Mucosa of gallbladder (tissue), 1 donor: ENCODE data around the gene PDK2. TPM values are rescaled to one million over a fixed set of nuclear protein-coding genes. Genes with fewer than 3 reads are reported as not detected.

Experiments
- DNase-seq: peaks from one replicate; pipeline ENCODE4 v3.0.0-alpha.2; 2020; ENCODE audit warnings: low spot score
- total RNA-seq: library from RNA; stranded (reverse); gene quantifications from one replicate; pipeline ENCODE4 v1.2.1, GENCODE V29; 2021
- donor health status: DM: no; HTN: no; CAD: no.

Gene PDK2
- total RNA-seq, 1 donor from 2014 or later = 64.7 TPM

DNA sequence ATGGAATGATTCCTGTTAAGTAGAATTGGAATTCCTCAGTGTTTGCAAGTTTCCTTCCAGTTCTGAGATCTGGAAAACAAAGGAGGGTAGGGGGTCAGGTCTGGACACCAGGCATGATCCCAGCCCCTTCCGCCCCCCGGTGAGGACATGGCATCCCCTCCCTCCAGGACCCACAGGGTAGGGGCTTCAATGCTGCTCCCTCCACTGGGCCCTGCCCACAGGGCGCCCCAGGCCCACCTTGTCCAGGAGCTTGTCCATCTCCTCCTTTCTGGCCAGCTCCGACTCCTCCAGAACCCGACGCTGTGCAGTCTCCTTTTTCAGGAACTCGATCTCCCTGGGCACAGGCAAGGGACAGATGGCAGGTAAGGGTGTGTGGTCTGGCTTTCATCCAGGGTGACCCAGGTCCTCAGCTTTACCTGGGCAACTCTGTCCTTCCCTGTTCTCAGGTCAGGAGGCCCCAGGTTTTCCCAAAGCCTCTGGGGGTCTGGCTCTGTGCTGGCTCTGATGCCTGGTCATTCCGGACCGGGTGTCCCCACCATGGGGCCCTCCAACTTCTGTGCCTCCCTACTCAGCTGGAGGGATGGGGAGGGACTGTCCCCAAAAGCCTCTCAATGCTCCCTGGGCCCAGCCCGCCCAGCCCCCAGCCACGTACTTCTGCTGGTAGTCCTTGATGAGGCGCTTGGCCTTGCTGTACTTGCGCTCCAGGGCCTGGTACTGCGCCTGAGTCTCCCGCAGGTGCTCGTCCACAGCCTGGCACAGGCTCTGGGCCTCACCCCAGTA, 40.4 kb downstream of the PDK2 start:
- DNase-seq = no peak

DNA sequence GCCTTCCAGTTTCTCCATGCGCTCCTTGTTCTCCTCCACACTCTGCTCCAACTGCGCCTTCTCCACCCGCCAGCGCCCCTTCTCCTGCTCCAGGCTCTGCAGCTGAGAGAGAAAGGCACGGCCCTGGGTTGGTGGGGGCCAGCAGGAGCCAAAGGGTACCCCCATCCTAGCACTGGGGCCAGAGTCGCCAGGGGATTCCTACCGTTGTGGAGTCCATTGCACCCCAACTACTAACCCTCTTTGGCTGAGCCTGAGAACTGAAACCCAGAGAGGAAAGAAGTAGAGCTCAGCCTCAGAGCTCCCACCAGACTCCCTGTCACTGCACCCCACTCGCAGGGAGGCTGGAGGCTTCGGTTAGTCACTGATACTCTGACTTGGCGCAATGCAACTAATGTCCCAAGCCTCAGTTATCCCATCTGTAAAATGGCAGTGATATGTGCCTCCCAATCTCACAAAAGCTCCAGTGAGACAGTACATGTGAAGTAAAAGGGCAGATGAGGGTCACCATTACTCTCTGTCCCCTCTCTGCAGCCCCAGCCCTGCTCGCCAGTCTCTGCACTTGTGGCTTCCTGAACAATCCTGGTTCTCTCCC, 41.0 kb downstream of the PDK2 start:
- no peak for DNase-seq

DNA sequence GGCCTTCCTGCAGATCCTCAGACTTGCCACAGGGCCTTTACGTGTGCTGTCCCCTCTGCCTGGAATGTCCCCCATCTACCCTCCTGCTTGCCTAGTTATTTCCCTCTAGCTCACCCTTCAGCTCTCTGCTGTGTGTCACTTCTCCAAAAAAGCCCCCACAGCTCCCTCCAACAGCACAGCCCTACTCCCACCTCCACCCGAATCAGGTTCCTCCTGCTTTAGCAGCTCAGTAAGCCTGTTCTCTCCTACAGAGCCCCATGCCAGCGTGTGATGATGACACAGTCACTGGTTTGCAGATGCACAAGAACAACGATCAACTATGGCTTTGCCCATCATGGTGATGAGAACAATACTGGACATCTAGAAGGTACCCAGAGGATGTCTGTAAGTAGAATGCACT, 41.9 kb downstream of the PDK2 start:
- no peak for DNase-seq

DNA sequence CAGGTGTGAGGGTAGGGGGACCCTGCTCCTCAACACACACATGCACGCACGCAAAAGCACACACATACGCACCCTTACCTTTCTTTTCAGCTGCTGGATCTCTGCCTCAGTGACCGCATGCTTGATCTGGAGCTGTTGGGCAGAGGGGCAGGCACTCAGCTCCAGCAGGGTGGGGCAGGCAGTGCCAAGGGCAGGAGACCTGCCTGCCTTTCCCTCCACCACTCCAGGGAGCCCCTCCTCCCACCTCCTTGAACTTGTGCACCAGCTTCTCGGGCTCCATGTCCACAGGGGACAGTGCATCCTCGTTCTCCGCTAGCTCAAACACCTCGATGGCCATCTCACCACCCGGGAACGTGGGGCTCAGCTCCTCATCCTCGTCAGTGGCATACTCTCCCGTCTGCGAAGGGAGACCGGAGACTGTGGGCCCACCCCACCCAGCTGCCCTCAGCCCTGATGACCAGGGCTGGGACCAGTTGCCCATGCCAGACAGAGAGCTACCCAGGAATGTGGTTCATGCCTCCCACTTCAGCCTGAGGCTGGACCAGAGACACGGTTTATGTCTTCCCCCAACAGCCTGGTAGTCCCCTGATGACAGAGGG, 44.1 kb downstream of the PDK2 start:
- no peak for DNase-seq

DNA sequence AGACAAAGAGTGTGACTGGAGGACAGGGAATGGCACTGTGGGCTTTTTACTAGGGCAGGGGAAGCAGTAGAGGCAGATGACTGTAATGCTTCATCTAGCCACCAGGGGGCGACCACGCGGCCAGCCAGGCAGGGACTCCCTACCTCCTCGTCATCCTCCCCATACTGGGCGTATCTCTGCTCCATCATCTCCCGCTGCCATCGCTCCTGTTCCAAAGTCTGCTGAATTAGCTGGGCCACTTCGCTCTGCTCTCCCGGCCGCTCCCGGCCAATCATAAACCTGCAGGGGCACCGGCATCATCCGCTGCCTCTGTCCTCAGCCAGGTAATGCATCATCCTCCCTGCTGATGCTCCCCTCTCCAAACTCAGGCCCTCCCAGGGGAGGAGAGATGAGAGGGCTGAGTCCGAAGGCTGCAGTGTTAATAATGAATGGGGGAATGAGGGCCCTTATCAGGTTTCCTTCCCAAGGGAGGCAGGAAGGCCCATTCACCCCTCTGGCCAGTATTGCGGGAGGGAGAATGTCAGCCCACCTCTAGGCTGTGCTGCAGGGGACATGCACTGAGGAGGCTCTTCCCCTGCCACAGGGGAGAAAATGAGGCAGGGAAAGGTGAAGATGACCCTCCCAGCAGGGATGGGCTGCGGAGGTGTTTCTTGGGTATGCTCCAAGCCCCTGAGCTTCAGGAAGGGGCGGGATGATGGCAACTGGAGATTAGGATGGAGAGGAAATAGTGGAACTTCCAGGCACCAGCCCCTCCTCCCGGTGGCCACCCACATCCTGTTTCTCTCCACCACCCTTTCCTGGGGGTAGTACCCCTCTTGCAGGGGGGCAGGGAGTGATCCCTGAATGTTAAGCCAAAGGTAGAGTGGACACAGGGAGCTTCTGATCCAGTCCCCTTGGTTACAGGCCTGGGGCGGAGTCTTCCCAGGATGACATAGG, 45.1 kb downstream of the PDK2 start:
- DNase-seq = peak; percentile 82

DNA sequence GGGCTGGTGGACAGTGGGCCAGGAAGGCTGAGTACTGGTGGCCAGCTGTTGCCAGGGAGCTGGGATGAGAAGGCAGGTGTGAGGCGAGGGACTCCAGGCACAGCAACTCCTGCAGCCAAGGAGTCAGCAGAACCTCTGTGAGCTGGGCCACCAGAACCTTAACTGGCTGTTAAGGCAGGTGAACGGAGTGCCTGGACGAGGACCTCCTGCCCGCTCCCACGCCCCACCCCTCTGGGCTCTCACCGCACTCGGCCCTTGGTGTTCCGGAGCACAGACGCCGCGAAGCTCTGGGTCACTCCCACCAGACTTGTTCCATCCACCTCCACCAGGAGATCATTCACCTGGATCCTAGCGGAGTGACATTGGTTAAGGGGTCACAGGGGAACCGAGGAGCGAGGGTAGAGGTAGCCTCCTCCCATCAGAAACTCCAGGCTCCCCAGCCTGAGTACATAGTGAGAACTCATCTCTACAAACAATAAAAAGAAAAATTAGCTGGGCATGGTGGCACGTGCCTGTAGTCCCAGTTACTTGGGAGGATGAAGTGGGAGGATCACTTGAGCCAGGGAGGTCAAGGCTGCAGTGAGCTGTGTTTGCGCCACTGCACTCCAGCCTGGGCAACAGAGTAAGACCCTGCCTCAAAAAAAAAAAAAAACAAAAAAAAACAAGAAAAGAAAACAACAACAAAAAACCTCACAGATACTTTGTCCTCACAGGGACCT, 46.0 kb downstream of the PDK2 start:
- DNase-seq = no peak

DNA sequence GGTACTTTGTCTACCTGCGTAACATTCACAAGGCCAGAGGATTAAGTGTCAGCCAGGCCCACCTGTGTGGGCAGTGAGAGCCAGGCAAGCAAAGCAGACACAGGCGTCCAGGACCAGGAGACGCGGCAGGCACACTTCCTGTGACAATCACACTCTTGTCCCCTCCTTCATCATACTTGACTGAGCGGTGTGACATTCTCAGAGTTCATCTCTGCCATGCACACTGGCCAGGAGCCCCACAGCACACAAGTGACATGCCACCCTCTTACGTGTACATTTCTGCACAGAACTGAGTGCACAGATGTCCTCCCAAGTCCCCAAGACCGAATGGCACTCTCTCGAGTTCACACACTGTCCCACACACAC, 46.6 kb downstream of the PDK2 start:
- no peak for DNase-seq

DNA sequence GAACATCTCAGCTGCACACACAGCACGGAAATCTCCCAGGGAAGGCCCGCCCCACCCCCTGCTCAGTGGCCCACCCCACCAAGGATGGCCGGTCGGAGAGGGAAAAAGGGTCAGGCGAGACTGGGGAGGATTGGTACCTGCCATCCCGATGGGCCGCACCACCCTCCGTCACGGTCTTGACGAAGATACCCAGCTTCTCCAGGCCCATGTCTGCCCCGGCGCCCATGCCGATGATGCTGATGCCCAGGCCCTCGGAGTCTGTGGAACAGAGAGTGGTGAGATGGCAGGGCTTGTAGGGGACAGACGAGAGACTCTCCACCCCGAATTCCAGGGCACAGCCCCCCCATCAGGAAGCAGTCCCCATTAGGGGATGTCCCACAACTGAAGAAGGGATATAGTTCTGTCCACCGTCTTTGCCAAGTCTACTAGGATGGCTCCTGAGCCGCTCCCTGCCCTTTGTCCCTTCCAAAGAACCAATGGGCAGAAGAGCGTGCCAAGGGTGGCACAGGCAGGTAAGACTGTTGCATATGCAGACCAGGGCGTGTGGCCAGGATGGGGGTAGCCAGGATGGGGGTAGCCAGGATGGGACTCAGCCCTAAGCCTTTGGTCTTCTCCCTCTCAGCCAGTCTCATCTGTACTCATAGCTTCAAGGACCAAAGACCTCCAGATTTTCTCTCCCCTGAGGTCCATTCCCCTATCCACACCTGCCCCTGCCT, 48.5 kb downstream of the PDK2 start:
- no peak for DNase-seq

DNA sequence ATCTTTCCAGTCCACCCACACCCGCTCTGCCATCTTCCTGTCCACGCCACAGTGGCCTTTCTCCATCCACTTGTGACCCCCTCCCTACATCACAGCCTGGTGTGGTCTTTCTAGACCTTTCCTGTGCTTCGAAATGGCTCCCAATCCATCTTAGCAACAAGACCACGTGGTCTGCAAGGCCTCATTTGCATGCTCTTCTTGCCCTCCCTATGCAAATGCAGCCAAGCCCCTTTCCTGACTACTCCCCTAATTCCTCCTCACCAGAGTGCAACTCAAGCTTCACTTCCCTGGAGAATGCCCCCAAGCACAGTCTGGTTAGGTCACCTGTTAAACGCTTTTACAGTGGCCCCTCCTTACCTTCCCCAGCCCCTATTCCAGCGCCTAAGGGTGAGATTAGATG, 49.2 kb downstream of the PDK2 start:
- no peak for DNase-seq

DNA sequence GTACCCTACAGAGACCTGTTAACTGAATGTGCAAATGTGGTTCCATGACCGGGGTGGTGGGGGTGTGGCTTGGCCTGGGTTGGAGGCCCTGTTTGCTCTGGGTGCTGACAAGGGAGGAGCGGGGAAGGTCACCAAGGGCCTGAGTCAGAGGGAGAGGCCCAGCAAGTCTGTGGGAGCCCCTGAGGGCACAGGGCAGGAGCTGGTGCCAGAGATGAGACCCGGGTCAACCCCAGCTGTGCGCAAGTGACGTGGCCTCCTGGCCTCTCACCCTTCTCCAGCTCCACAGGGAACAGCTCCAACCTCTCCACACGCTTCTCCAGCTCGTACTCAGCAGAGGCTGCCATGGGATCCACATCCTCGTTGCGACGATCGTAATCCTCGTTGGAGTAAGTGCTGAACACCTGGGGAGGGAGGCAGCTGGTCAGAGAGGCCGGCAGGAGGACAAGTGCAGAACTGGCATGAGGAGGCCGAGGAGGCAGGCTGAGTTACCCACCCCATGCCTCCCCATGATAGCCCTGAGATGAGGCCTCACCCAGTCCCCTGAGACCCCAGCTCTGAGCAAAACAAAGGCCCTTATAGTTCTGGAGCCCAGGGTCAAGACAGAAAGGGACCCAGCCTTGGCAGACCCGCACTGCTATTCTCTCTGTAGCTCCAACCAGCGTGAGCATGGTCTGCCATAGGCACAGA, 49.8 kb downstream of the PDK2 start:
- no peak for DNase-seq

DNA sequence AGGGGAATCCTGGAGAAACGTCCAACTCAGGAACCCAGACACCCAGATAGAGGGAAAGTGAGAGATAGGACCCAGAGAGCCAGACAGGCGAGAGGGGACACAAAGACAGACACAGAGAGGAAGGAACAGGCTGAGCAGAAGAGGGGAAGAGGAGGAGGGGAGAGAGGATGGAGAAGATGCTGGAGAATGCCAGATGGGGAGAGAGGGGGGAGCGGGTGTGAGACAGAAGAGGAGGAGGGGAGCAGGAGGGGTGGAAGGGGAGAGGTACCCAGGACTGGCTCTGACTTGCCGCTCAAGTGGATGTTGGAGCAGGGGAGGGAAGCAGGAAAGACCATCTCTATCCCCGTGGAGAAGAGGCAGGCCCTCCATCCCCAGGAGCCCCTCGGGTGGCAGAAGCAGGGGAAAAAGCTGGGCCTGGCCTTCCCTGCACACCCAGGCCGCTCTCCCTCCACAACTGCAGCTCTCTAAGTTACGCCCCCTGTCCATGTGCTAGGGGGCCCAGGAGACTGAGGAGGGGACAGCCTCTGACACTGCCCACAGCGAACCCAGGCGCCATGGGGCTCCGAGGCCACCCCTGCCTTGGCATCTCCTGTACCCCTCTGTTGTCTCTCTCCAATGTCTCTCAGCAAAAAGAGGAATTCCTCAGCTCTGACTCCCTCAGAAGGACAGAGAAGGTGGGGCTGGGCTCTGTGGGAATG, 50.5 kb downstream of the PDK2 start:
- no peak for DNase-seq

DNA sequence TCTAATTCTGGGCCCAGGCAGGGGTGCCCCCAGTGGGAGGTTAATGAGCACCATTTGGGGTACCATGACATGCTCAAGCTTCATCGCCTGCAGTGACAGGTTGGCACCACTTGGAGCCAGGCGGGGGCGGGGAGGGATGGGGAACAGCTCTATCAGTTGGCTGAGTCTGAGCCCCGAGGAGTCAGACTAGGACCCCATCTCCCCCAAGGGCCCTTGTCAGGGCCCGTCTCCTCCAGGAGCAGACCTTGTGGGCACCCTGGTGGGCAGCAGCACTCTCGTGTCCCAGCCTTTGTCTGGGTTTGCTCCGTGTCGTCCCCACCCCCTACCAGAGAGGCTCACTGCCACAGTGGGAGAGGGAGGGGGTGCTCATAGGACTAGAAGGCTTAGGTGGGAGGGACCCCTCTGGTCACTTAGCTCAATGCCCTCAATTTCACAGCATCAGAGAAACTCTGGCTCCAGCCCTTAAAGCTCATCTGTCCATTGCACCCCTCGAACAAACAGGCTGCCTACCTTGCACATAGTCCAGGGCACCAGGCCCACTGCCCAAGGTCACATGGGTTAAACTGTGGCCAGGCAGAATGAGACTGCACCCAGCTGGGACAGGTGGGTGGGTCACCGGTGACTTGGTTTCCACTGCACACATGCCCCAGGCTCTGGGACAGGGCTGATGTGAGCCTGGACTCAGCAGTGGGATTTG, 51.2 kb downstream of the PDK2 start:
- no peak for DNase-seq

DNA sequence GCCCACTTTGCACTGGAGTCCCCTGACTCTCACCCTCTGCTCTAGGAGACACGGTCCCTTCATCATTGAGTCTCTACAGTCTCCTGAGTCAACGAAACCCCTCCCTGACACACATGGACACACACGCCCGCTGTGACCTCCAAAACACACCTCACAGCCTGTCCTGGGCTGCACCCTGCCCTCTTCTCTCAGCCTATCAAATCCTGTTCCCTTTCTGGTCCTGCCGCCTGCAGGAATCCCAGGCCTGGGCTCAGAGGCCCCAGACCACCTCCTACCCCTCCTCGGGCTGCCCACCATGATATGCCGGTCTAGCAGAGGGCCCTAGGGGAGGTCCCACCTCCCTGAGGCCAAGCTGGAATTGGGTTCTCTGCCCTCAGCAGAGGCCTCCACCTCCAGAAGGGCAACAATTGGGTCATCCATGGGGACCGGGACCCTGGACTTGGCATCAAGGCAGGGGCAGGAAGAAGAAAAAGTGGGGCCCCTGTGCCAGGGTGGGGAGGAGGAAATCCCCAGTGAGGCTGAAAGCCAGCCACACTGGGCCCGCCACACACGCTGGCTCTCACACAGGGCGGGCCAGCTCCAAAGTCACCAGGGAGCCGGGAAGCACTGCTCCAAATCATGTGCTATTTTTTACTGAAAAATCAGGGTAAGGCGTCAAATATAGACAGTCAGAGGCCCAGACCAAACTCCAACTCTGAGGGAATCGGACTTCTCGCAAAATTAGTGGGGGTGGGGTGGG, 51.9 kb downstream of the PDK2 start:
- DNase-seq = no peak

DNA sequence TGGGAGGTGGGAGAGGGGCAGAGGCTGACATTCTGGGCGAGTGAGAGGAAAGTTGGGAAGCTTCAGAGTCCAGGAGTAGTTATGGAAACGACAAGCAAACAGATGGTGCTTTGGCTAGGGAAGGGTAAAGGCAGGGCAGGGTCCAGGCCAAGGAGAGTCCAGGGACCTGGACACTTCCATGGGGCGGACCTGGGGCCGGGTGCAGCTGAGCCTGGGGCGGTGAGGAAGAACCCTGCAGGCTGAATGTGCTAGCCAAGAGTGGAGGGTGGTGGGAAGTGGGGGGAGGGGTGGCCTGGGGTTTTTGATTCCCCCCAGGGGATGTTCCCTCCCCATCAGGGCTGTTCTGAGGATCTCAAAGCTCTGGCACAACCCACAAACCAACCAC, 52.7 kb downstream of the PDK2 start:
- no peak for DNase-seq

DNA sequence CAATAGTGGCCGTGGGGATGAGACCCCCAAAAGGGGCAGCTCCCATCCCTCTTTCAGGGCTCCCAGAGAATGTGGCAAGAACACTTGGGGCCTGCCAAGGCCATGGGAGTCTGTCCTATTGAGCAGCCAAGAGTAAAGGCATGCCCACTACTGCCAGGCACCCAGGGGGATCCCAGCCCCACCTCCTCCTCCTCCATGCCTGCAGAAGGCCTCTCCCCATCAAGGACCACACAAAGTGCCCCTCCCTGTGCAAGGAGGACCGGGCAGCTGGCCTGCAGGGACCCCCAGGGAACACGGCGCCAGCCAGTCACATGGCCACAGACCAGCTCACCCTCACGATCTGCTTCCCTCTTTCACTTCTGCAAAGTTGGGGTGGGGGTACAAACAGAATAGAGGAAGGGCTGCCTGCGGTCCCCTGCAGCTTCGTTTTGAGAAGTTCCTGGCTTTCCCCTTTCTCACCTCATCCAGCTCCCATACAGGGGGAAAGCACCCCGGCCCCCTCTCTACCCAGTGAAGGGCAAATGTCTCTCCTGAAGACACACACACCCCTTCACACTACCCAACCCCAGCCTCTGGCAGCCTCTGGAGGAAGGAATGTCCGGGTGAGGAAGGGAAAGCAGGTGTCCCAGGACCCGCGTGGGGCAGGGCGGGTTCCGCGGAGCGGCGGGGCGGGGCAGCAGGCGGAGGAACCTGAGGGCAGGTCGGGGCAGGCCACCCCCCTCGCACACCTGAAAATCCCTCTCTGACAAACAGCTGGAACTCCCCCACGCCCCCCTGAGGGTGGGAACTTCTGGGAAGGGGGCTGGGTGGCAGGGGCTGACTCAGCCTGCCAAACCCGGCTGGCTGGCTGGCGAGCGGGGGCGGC, 53.3 kb downstream of the PDK2 start:
- no peak for DNase-seq

DNA sequence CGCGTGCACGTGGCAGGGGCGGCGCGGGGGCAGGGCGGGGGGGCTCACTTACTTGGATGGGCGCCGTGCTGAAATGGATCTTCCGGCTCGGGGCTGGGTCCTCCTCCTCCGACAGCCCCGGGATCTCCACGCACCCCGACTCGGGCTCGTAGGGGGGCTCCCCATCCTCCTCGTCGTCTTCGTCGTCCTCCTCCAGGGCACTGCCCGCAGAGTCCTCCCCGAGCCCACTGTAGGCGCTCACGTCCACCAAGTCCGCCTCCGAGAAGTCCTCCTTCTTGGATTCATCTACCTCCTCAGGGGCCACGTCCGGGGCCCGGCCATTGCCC, 53.9 kb downstream of the PDK2 start:
- no peak for DNase-seq
